PC-3 (cell line): ENCODE data around the gene PUDP. TPM values are rescaled to one million over a fixed set of nuclear protein-coding genes. Genes with fewer than 3 reads are reported as not detected.

Source experiments
- ATAC-seq: fragments of 200-7000 bp; cut with Tn5 transposase; 2 replicates; pipeline ENCODE4 v1.9.1; 2020; ENCODE audit warnings: mild to moderate bottlenecking, moderate library complexity
- BruUV-seq: library from RNA; stranded (reverse); fragments of 400-500 nt; replicated peaks from 2 replicates; lab custom pipeline; 2021; lab: Mats Ljungman, UMichigan
- CTCF ChIA-PET: fragments of 300-600 bp; sonication (Branson Sonifier 250); formaldehyde crosslinking; loops from one replicate; lab custom pipeline; 2022; ENCODE audit warnings: antibody characterized with exemption; lab: Charles Lee
- POLR2A ChIA-PET: fragments of 300-600 bp; sonication (Branson Sonifier 250); formaldehyde crosslinking; loops from one replicate; lab custom pipeline; 2022; ENCODE audit warnings: antibody characterized with exemption; ENCODE audit not compliant: unreplicated experiment; lab: Charles Lee
- DNase-seq: peaks from one replicate; pipeline ENCODE4 v3.0.0-alpha.2; 2015
- H2AFZ ChIP-seq: fragments of 300-600 bp; sonication (generic); 2 replicates; pipeline ENCODE4 v1.6.0; 2016; ENCODE audit warnings: antibody characterized with exemption, low read length
- H3F3A ChIP-seq: fragments of 300-600 bp; sonication (generic); one replicate; pipeline ENCODE4 v1.6.0; 2017; ENCODE audit warnings: antibody characterized with exemption, low read length, control low read depth, mild to moderate bottlenecking; ENCODE audit not compliant: unreplicated experiment
- H3K27ac ChIP-seq: fragments of 300-600 bp; sonication (generic); 2 replicates; pipeline ENCODE4 v1.5.1; 2016; ENCODE audit warnings: mild to moderate bottlenecking, low read length
- H3K27me3 ChIP-seq: fragments of 300-600 bp; sonication (generic); 2 replicates; pipeline ENCODE4 v1.6.1; 2016; ENCODE audit warnings: low read length, mixed read lengths
- H3K36me3 ChIP-seq: fragments of 300-600 bp; sonication (generic); 2 replicates; pipeline ENCODE4 v1.6.1; 2016; ENCODE audit warnings: low read depth, mixed run types, low read length, mixed read lengths
- H3K4me1 ChIP-seq: fragments of 300-600 bp; sonication (generic); 2 replicates; pipeline ENCODE4 v1.5.1; 2016; ENCODE audit warnings: low read length; ENCODE audit not compliant: insufficient read depth
- H3K4me2 ChIP-seq: fragments of 300-600 bp; sonication (generic); 2 replicates; pipeline ENCODE4 v1.6.0; 2016; ENCODE audit warnings: low read length
- H3K4me3 ChIP-seq: fragments of 300-600 bp; sonication (generic); 2 replicates; pipeline ENCODE4 v1.5.1; 2016; ENCODE audit warnings: mild to moderate bottlenecking, low read length, mixed read lengths
- H3K79me2 ChIP-seq: fragments of 300-600 bp; sonication (generic); 2 replicates; pipeline ENCODE4 v1.6.1; 2017; ENCODE audit warnings: low read length, mixed read lengths
- H3K9ac ChIP-seq: fragments of 300-600 bp; sonication (generic); 2 replicates; pipeline ENCODE4 v1.6.0; 2016; ENCODE audit warnings: mild to moderate bottlenecking, low read length
- H3K9me2 ChIP-seq: fragments of 300-600 bp; sonication (generic); replicated peaks from 2 replicates; pipeline ENCODE4 v1.6.1; 2016; ENCODE audit warnings: mixed run types, low read length, mixed read lengths
- H3K9me3 ChIP-seq: fragments of 300-600 bp; sonication (generic); 2 replicates; pipeline ENCODE4 v1.6.1; 2016; ENCODE audit warnings: low read length, mixed read lengths
- H4K20me1 ChIP-seq: fragments of 300-600 bp; sonication (generic); 2 replicates; pipeline ENCODE4 v1.6.1; 2016; ENCODE audit warnings: low read length, mixed read lengths
- EZH2 ChIP-seq: fragments of 300-600 bp; sonication (generic); IDR thresholded peaks from one replicate; pipeline ENCODE4 v1.6.1; 2017; ENCODE audit warnings: antibody characterized with exemption, mild to moderate bottlenecking, low read length; ENCODE audit not compliant: unreplicated experiment
- EZH2phosphoT487 ChIP-seq: fragments of 300-600 bp; sonication (generic); IDR thresholded peaks from 2 replicates; pipeline ENCODE4 v1.6.1; 2018; ENCODE audit warnings: mild to moderate bottlenecking, antibody characterized with exemption, low read length, borderline replicate concordance
- intact Hi-C: fragments of 100-400 bp; cut with micrococcal nuclease; formaldehyde crosslinking; loops from 2 replicates; pipeline ENCODE4 v1.9.0; 2023
- total RNA-seq: library from RNA; depleted of rRNA; stranded (reverse); fragments of >200 nt; gene quantifications from 2 replicates; pipeline ENCODE4 v1.2.3, GENCODE V29; 2014
- TF ChIP-seq, protein P1 (sequence below): fragments of 300-600 bp; sonication (generic); conservative IDR thresholded peaks from 2 replicates; pipeline ENCODE4 v1.5.1; 2017; ENCODE audit warnings: antibody characterized with exemption, low read depth, mild to moderate bottlenecking, low read length

The PUDP gene
- total RNA-seq, 1 experiment from 2014 or later: 7.6 TPM

DNA sequence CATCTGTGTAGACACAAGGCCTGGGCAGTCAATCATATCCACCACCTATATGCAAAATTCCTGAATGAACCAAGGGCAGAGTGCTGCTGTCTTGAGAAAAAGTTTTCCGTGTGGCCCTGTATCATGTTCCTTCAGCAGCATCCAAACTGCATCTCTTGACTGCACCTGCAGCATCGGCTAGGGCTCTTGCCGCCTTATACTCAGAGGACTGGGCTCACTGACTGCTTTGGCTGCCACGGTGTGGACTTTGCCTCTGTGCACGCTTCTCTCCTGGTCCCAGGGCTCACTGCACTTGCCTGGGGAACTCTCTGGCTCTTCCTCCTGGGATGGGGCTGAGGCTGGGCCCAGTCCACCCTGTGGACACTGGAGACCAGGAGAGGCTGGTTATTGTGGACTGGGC is 39.9 kb downstream of the PUDP start:
- no TSS peak for BruUV-seq
- Histone ChIP-seq H3K36me3 (peaks cover 2% of the 10 kb centered on the region), H2AFZ (no peak overlapping the region), H3K79me2 (0 out of 2 replicates have a peak, but pooled peaks cover 9% of the 10 kb centered on the region), H3K9ac (no peak overlapping the region), H3K4me3 (no peak overlapping the region), H3K27me3 (no peaks in the 10 kb centered on the region), H3K27ac (no peak overlapping the region), H3K4me2 (no peak overlapping the region), H3K4me1 (peaks cover 15% of the 10 kb centered on the region), H3K9me3 (no peaks in the 10 kb centered on the region), H3F3A (no peaks in the 10 kb centered on the region), H3K9me2 (no peaks in the 10 kb centered on the region), H4K20me1 (no peaks in the 10 kb centered on the region)
- CTCF ChIA-PET: no interaction called here
- no peak for ATAC-seq
- no peak for TF ChIP-seq EZH2
- TF ChIP-seq EZH2phosphoT487: no peak
- TF ChIP-seq, protein P1, sequence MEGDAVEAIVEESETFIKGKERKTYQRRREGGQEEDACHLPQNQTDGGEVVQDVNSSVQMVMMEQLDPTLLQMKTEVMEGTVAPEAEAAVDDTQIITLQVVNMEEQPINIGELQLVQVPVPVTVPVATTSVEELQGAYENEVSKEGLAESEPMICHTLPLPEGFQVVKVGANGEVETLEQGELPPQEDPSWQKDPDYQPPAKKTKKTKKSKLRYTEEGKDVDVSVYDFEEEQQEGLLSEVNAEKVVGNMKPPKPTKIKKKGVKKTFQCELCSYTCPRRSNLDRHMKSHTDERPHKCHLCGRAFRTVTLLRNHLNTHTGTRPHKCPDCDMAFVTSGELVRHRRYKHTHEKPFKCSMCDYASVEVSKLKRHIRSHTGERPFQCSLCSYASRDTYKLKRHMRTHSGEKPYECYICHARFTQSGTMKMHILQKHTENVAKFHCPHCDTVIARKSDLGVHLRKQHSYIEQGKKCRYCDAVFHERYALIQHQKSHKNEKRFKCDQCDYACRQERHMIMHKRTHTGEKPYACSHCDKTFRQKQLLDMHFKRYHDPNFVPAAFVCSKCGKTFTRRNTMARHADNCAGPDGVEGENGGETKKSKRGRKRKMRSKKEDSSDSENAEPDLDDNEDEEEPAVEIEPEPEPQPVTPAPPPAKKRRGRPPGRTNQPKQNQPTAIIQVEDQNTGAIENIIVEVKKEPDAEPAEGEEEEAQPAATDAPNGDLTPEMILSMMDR: no peak
- POLR2A ChIA-PET: no interaction called here
- DNase-seq: no peak
- intact Hi-C loops: no loop called here

DNA sequence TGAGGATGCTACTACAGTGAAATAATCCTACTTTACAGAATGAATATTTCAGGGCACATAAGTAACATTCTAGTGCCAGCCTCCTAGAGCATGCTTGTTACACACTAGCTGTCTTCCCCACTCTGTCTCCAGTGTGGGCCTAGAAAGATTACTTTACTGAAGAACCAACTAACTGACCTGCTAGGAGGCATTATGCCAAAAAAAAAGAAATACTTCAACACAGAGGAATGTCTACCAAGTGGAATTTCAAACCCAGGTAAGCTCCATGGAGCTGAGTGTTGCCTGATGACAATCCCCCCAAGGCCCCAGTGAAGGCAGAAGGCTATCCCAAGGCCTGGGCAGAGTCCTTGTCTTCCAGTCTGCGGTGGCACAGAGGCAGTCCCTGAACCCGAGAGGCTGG is 41.3 kb downstream of the PUDP start:
- ATAC-seq (no peak), DNase-seq (no peak)
- Histone ChIP-seq H3K4me2 (no peak overlapping the region), H3K27ac (no peak overlapping the region), H2AFZ (no peak overlapping the region), H3F3A (no peaks in the 10 kb centered on the region), H4K20me1 (no peaks in the 10 kb centered on the region), H3K9me2 (no peaks in the 10 kb centered on the region), H3K79me2 (0 out of 2 replicates have a peak, but pooled peaks cover 12% of the 10 kb centered on the region), H3K9me3 (no peaks in the 10 kb centered on the region), H3K9ac (no peak overlapping the region), H3K27me3 (no peaks in the 10 kb centered on the region), H3K4me1 (peaks cover 15% of the 10 kb centered on the region), H3K36me3 (peaks cover 2% of the 10 kb centered on the region), H3K4me3 (no peak overlapping the region)
- POLR2A ChIA-PET: no interaction called here
- intact Hi-C loops: no loop called here
- BruUV-seq: no TSS peak
- TF ChIP-seq EZH2phosphoT487 (no peak), EZH2 (no peak)
- TF ChIP-seq, protein P1: no peak
- CTCF ChIA-PET: no interaction called here

DNA sequence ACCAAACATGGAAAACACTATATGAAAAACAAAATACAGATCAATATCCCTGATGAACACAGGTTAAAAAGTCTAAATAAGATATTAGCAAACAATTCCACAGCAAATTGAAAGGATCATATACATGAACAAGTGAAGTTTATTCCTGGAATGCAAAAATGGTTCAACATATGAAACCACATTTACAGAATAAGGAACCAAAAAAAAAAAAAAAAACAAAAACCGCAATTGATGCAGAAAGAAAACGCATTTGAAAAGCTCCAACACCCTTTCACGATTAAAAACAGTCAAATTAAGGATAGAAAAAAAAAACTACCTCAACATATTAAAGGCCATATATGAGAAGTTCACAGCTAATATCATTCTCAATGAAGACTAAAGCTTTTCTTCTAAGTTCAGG is 45.8 kb downstream of the PUDP start:
- no peak overlapping the region for H3K9ac ChIP-seq
- BruUV-seq: no TSS peak
- no peaks in the 10 kb centered on the region for H4K20me1 ChIP-seq
- H3K36me3 ChIP-seq: peaks cover 2% of the 10 kb centered on the region
- no peaks in the 10 kb centered on the region for H3K27me3 ChIP-seq
- H3K27ac ChIP-seq: no peak overlapping the region
- H3K4me3 ChIP-seq: no peak overlapping the region
- H3K4me1 ChIP-seq: no peaks in the 10 kb centered on the region
- H3K9me3 ChIP-seq: no peaks in the 10 kb centered on the region
- intact Hi-C loops: no loop called here
- DNase-seq: no peak
- H3K79me2 ChIP-seq: 0 out of 2 replicates have a peak, but pooled peaks cover 11% of the 10 kb centered on the region
- H3F3A ChIP-seq: no peaks in the 10 kb centered on the region
- TF ChIP-seq EZH2 (no peak), EZH2phosphoT487 (no peak)
- TF ChIP-seq, protein P1: no peak
- ATAC-seq: no peak
- H3K9me2 ChIP-seq: no peaks in the 10 kb centered on the region
- H3K4me2 ChIP-seq: no peak overlapping the region
- ChIA-PET CTCF (no interaction called here), POLR2A (no interaction called here)
- no peak overlapping the region for H2AFZ ChIP-seq
